CD4-positive, alpha-beta T cell treated with Interleukin-10 for 1 hour (primary cell): ENCODE data around the gene ELN.
"Not testable (repeated sequence)": the region's sequence is repeated elsewhere in the genome, so short reads cannot be mapped to it uniquely, and the experiment has no call there.

Experiments used
- DNase-seq: peaks from one replicate; pipeline ENCODE4 v3.0.0-alpha.2; 2020

The ELN gene

GRCh38 chr7:74002474-74003017 lies 25.4 kb upstream of the ELN start:
- DNase-seq = peak; percentile 3

GRCh38 chr7:74003621-74004020 lies 24.4 kb upstream of the ELN start:
- no peak for DNase-seq

- DNase-seq = no peak
These were observed 21.9 kb upstream of the ELN start for GRCh38 chr7:74006032-74006431.

- DNase-seq = no peak
These were observed 21.3 kb upstream of the ELN start for GRCh38 chr7:74006451-74007241.

GRCh38 chr7:74007242-74007567 lies 20.8 kb upstream of the ELN start:
- no peak for DNase-seq

GRCh38 chr7:74008687-74009086 lies 19.3 kb upstream of the ELN start:
- no peak for DNase-seq

GRCh38 chr7:74009719-74010118 lies 18.3 kb upstream of the ELN start:
- DNase-seq = no peak

- DNase-seq = no peak
These were observed 17.6 kb upstream of the ELN start for GRCh38 chr7:74010407-74010806.

GRCh38 chr7:74011421-74011820 lies 16.6 kb upstream of the ELN start:
- DNase-seq = not testable (repeated sequence)

- no peak for DNase-seq
These were observed 15.1 kb upstream of the ELN start for GRCh38 chr7:74012842-74013249.

GRCh38 chr7:74013539-74014272 lies 14.3 kb upstream of the ELN start:
- DNase-seq = no peak

- no peak for DNase-seq
These were observed 13.0 kb upstream of the ELN start for GRCh38 chr7:74014931-74015330.

GRCh38 chr7:74015670-74016069 lies 12.3 kb upstream of the ELN start:
- no peak for DNase-seq

- no peak for DNase-seq
These were observed 10.8 kb upstream of the ELN start for GRCh38 chr7:74017125-74017524.

GRCh38 chr7:74018246-74018895 lies 9.6 kb upstream of the ELN start:
- no peak for DNase-seq

GRCh38 chr7:74019149-74019548 lies 8.8 kb upstream of the ELN start:
- no peak for DNase-seq

- no peak for DNase-seq
These were observed 7.6 kb upstream of the ELN start for GRCh38 chr7:74020390-74020789.

GRCh38 chr7:74021546-74022320 lies 6.2 kb upstream of the ELN start:
- DNase-seq = no peak

GRCh38 chr7:74022507-74022906 lies 5.5 kb upstream of the ELN start:
- no peak for DNase-seq

GRCh38 chr7:74023092-74023536 lies 4.9 kb upstream of the ELN start:
- DNase-seq = no peak

- no peak for DNase-seq
These were observed 4.2 kb upstream of the ELN start for GRCh38 chr7:74023786-74024185.

GRCh38 chr7:74025146-74025545 lies 2.8 kb upstream of the ELN start:
- no peak for DNase-seq

- no peak for DNase-seq
These were observed 2.2 kb upstream of the ELN start for GRCh38 chr7:74025730-74026129.
